ENCODE data around the gene LIPK. TPM values are rescaled to one million over a fixed set of nuclear protein-coding genes. Genes with fewer than 3 reads are reported as not detected.

Gene LIPK
- total and polyA plus RNA-seq, 8 donors = not detected

DNA sequence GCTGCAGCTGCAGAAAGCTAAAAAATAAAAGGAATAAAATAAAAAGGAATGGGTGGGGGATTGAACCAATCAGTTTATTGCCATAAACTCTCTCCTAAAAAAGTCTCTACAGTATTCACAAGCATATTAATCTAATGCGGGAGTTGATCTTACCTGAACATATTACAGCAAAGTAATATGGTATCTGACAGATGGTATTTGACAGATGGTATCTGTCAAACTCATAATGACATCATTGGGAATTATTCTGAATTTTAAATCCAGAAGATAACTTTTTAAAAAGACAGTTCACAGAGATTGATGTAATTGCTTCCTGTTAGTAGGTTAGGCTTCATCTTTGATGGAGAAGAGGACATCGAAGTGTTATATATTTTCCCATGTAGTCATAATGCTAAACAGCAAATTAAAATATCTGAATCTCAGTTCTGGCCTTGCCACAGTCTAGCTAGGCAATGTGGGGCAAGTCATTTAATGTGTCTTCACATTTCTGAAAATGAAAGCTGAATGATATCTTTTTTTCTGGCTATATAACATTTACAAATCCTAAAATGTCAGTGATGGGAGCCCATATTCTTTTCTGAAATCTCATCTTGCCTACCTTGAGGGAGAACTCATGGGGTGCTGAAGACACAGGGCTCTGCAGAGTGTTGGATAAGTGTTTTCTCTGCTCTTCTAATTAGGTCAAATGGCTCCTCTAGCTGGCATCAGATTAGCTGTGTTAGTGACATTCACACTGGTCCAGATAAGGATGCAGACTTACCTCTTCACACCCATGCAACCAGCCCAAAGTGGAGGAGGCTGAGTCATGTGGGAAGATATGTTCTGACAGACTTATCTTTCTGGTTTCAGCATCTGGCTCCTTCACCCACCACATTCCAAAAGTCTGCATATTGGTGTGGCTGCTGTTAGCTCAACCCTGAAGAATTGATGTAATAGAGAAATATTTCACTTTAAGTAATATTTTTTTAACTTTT, 94.4 kb downstream of the LIPK start:
- TF ChIP-seq, protein P1, sequence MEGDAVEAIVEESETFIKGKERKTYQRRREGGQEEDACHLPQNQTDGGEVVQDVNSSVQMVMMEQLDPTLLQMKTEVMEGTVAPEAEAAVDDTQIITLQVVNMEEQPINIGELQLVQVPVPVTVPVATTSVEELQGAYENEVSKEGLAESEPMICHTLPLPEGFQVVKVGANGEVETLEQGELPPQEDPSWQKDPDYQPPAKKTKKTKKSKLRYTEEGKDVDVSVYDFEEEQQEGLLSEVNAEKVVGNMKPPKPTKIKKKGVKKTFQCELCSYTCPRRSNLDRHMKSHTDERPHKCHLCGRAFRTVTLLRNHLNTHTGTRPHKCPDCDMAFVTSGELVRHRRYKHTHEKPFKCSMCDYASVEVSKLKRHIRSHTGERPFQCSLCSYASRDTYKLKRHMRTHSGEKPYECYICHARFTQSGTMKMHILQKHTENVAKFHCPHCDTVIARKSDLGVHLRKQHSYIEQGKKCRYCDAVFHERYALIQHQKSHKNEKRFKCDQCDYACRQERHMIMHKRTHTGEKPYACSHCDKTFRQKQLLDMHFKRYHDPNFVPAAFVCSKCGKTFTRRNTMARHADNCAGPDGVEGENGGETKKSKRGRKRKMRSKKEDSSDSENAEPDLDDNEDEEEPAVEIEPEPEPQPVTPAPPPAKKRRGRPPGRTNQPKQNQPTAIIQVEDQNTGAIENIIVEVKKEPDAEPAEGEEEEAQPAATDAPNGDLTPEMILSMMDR (IDR thresholded peaks at IDR 0.05) = no peak
- Histone ChIP-seq H3K4me1 (no peaks in the 10 kb centered on the region), H3K4me3 (no peak overlapping the region), H3K27me3 (no peaks in the 10 kb centered on the region), H3K9me3 (no peaks in the 10 kb centered on the region), H3K36me3 (no peaks in the 10 kb centered on the region), H3K27ac (no peak overlapping the region)
- no peak for DNase-seq
- intact Hi-C loops (cut with DNase I) = no loop called here
- FAIRE-seq = no peak
- WGBS, 2 donors = 77 to 87% methylated on average over 2 of the region's 2 CpGs
- no peak for ATAC-seq

Other genes starting within 250 kb of the LIPK start
- 1 to 10 TPM; 4.6 to 6.4 (median 5.9) TPM for gene RNLS, start 122.9 kb upstream of the LIPK start, total RNA-seq
- gene RNLS, start 122.9 kb upstream of the LIPK start, polyA plus RNA-seq = 1 to 10 TPM; 2.5 to 6.4 TPM
- gene LIPJ, start 119.5 kb upstream of the LIPK start, total RNA-seq = under 1 TPM; 0.04 to 0.47 (median 0.20) TPM
- 1 to 10 TPM in 1 of 2 donors, under 1 TPM in 1; 0.53 to 1.2 TPM for gene LIPJ, start 119.5 kb upstream of the LIPK start, polyA plus RNA-seq
- gene LIPF, start 41.8 kb upstream of the LIPK start, total RNA-seq = not detected
- 1 to 10 TPM in 1 of 2 donors, not detected in 1; 1.2 TPM for gene LIPF, start 41.8 kb upstream of the LIPK start, polyA plus RNA-seq
- gene LIPN, start 53.8 kb downstream of the LIPK start, total RNA-seq = not detected
- not detected for gene LIPN, start 53.8 kb downstream of the LIPK start, polyA plus RNA-seq
- not detected for gene LIPM, start 96.5 kb downstream of the LIPK start, total RNA-seq
- not detected for gene LIPM, start 96.5 kb downstream of the LIPK start, polyA plus RNA-seq
- gene ANKRD22, start 145.6 kb downstream of the LIPK start, total RNA-seq = 10 to 100 TPM in 1 of 6 donors, 1 to 10 TPM in 5; 2.3 to 17.4 (median 4.3) TPM
- gene ANKRD22, start 145.6 kb downstream of the LIPK start, polyA plus RNA-seq = 1 to 10 TPM; 3.4 to 3.6 TPM
- 1 to 10 TPM; 1.2 to 3.5 (median 2.3) TPM for gene STAMBPL1, start 174.0 kb downstream of the LIPK start, total RNA-seq
- gene STAMBPL1, start 174.0 kb downstream of the LIPK start, polyA plus RNA-seq = 1 to 10 TPM; 2.2 to 2.7 TPM
- 10 to 100 TPM in 4 of 6 donors, 1 to 10 TPM in 2; 8.1 to 78.7 (median 17.5) TPM for gene ACTA2, start 246.5 kb downstream of the LIPK start, total RNA-seq
- 10 to 100 TPM; 58.0 to 78.4 TPM for gene ACTA2, start 246.5 kb downstream of the LIPK start, polyA plus RNA-seq

Measured in pancreas (tissue), 10 donors.